Coronary artery (tissue), 2 donors: ENCODE results near the gene MX2.
A peak's percentile ranks its signal among the peaks of the same experiment; 100 is the strongest.
"Not testable (repeated sequence)": the region's sequence is repeated elsewhere in the genome, so short reads cannot be mapped to it uniquely, and the experiment has no call there.

Source experiments
- DNase-seq: peaks from one replicate; pipeline ENCODE4 v3.0.0-alpha.2; 2017; ENCODE audit warnings: low spot score
- H3K27ac ChIP-seq, 2 donors: fragments of 200-600 bp; sonication (generic); one replicate each; pipeline ENCODE4 v1.5.1; 2016 to 2019
- H3K4me3 ChIP-seq: fragments of 200-600 bp; sonication (generic); 2 replicates; pipeline ENCODE4 v1.5.1; 2016; ENCODE audit warnings: mild to moderate bottlenecking, moderate library complexity
- CTCF ChIP-seq: fragments of 200-600 bp; sonication (generic); IDR thresholded peaks from one replicate; pipeline ENCODE4 v1.5.1; 2019; ENCODE audit warnings: antibody characterized with exemption

The MX2 gene, protein sequence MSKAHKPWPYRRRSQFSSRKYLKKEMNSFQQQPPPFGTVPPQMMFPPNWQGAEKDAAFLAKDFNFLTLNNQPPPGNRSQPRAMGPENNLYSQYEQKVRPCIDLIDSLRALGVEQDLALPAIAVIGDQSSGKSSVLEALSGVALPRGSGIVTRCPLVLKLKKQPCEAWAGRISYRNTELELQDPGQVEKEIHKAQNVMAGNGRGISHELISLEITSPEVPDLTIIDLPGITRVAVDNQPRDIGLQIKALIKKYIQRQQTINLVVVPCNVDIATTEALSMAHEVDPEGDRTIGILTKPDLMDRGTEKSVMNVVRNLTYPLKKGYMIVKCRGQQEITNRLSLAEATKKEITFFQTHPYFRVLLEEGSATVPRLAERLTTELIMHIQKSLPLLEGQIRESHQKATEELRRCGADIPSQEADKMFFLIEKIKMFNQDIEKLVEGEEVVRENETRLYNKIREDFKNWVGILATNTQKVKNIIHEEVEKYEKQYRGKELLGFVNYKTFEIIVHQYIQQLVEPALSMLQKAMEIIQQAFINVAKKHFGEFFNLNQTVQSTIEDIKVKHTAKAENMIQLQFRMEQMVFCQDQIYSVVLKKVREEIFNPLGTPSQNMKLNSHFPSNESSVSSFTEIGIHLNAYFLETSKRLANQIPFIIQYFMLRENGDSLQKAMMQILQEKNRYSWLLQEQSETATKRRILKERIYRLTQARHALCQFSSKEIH

GRCh38 chr21:41361786-41362604, at the start of gene MX2:
MX2 (plus strand) TSS chr21:41362027; CDS start chr21:41376907, 14,880 bp downstream.
- H3K27ac ChIP-seq: peak within 1 kb of the TSS in 1 of 2 donors; percentile 91
- H3K4me3 ChIP-seq: peak within 1 kb of the TSS; percentile 67
- DNase-seq: peak; percentile 78
- no peak for TF ChIP-seq CTCF

DNA sequence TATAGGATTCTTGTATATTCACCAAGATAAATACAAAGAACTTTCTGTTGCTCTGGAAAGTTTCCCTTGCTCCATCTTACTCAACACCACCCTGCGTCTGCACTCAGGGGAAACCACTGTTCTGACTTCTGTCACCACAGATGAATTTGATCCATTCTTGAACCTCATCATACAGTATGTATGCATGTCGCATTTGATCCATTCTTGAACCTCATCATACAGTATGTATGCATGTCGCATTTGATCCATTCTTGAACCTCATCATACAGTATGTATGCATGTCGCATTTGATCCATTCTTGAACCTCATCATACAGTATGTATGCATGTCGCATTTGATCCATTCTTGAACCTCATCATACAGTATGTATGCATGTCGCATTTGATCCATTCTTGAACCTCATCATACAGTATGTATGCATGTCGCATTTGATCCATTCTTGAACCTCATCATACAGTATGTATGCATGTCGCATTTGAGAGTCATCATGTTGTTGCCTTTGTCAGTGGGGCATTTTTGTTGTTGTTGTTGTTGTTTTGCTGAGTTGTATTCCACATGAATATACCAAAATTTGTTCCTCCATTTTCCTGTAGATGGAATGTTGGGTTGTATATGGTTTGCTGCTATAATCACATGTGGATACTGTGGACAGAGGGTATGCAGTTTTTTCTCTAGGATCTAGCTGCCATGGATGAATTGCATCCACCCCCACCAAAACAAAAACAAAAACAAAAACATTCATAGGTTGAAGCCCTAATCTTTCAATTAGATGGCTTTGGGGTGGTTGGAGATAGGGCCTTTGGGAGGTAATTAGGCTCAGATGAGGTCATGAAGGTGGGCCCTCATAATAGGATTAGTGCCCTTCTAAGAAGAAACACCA, 48.3 kb upstream of the MX2 start:
- not testable (repeated sequence) for H3K4me3 ChIP-seq, H3K27ac ChIP-seq, DNase-seq

- no peak for TF ChIP-seq CTCF
- peak; percentile 69 for DNase-seq
- Histone ChIP-seq H3K27ac (no peak overlapping the region), H3K4me3 (no peak overlapping the region)
These were observed 46.1 kb upstream of the MX2 start for GRCh38 chr21:41315726-41316125.

GRCh38 chr21:41316200-41317062, 45.4 kb upstream of the MX2 start, which contains the start of gene FAM3B:
FAM3B (plus strand) TSS chr21:41316801; CDS start chr21:41316880, 79 bp downstream.
- H3K27ac ChIP-seq: no peak within 1 kb of the TSS
- no peak for TF ChIP-seq CTCF
- peak within 1 kb of the TSS; percentile 66 for H3K4me3 ChIP-seq
- peak; percentile 58 for DNase-seq

DNA sequence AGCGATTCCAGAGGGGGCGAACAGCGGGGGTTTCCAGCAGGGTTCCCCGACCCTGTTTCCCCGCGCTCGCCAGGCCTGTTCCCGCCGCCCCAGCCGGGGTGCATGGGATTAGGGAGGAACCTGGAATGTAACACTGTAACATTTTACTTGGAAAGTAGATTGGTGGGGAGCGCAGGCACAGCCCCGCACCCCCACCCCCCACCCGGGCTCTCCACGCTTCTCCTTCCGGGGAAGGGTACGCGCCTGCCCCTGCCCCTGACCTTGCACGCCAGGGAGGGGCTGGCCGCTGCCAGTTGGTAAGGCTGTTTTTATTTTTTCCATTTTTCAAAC, 44.8 kb upstream of the MX2 start:
- Histone ChIP-seq H3K27ac (no peak overlapping the region), H3K4me3 (peak overlapping the region; percentile 66)
- DNase-seq: no peak
- no peak for TF ChIP-seq CTCF

DNA sequence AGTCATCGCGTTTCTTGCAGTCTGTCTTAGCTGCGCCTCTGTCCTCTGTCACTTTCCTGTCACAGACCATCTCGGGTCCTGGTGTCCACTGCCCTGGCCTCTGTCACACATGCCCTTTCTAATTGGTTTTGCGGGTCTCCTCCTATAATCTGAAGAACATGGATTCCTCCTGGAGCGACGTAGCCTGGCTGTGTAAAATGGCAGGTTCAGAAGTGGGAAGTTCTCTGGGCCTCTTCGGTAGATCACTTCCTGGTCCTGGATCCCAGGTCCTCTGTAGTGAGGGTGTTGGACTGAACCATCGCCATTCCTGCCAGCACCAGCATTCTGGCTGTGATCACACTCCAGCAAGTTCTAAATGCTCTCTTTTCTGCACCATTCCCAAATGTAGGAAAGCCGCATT, 44.4 kb upstream of the MX2 start:
- DNase-seq: no peak
- Histone ChIP-seq H3K4me3 (no peak overlapping the region), H3K27ac (no peak overlapping the region)
- no peak for TF ChIP-seq CTCF
